ENCODE measurements around the gene RPL38.

The RPL38 gene

DNA sequence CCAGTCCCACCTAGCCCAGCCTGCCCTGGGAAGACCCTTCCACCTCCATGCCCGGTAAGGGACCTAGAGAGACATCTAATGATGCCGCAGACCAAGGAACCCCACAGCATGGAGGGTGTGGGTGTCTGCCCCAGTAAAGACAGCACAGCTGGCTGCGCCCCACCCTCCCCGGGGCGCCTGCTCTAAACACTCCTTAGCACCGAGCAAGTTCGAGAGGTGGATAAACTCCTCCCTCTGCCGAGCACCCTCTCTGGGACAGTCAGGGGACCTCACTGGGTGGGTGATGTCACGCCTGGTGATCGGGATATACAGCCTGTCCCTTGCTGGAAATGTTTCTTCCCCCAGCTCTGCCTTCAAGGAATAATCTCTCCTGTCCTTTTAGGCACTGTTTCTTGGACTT lies 53.8 kb downstream of the RPL38 start:
- no peak for DNase-seq

DNA sequence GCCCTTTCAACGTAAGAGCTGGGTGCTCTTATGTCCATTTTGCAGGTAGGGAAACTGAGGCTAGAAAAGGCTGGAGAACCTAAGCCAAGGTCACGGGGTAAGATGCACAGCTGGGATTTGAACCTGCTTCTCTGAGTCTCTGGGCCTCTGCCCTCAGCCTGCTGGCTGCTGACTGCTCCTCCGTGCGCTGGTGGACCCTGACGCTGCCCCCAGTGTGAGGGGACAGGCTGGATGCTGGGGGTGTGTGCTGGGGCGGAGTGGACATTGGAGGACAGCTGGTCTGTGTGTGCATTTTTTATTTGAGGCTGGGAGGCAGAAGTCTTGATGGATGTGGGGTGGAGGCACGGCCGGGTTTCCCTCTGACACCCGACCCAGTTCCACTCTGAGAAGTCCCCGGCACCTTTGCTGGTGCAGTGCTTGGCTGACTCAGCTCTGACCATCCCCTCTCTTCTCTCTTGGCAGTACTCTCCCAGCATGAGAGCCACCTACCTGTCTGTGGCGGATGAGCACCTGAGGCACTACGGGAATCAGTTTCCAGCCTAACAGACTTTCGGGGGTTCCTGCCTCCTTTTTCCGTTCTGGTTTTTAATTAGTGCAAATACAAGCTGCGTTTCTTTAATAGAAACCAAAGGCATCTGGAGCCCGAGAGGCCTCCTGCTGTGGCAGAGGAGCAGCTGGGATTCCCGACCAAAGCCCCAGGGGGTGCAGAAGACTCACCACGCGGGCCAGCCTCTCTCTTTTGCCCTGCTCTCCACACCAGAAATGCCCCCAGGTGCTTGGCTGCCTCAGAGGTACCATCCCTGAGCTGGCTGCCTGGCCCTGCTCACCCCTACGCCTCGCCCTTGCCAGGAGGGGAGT lies 56.4 kb downstream of the RPL38 start:
- DNase-seq = no peak

Measured in hematopoietic multipotent progenitor cell treated with erythropoietin and hydrocortisone succinate and interleukin-3 and kit ligand, for 8 days (in vitro differentiated cells).